ENCODE results near the gene MUC2. TPM values are rescaled to one million over a fixed set of nuclear protein-coding genes. Genes with fewer than 3 reads are reported as not detected.
A peak's percentile ranks its signal among the peaks of the same experiment; 100 is the strongest.

MUC2 gene
- total and polyA plus RNA-seq, 2 of the 13 experiments (the other 11 are each of a cell fraction or from before 2014, with no cell fraction given): not detected

DNA sequence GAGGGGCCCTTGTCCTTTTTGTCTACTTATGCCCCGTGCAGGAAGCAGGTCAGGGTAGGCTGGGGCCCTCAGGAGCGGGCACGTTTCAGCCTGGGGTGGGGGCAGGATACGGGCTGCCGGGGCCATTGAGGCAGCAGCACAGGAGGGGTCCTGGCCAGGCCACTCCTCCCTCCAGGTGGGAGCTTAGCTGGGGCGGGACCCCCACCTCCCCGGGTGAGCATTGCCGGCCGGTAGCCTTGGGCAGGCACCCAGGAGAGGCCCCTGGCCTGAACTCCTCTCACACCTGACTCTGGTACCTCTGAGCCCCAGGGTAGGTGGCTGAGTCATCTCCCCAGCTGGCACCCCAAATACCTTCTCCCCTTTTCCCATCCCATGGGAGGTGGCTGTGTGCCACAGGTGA is 33.2 kb upstream of the MUC2 start:
- Histone ChIP-seq H2AFZ (ENCODE audit: low read length) (no peak overlapping the region), H3K36me3 (replicated peaks in 1 of 2; ENCODE audit: control insufficient read depth in 1 of 2, insufficient read depth in 2 of 2, low read length in 2 of 2) (no peaks in the 10 kb centered on the region), H3K9ac (ENCODE audit: insufficient read depth, low read depth, low read length) (no peak overlapping the region), H3K4me2 (ENCODE audit: low read depth, low read length) (no peak overlapping the region), H3K27ac (ENCODE audit: extremely low read length, insufficient read depth, low read length) (no peak overlapping the region), H3K27me3 (ENCODE audit: control insufficient read depth in 1 of 2, insufficient read depth in 2 of 2, low read length in 2 of 2) (peaks cover 16 to 84% of the 10 kb centered on the region in 2 experiments; a peak in 4 of 5 replicates), H3K4me1 (ENCODE audit: insufficient read depth, low read length) (peaks cover 9% of the 10 kb centered on the region), H3K9me3 (ENCODE audit: low read length) (no peaks in the 10 kb centered on the region), H3K79me2 (ENCODE audit: insufficient read depth, low read length) (no peaks in the 10 kb centered on the region), H4K20me1 (ENCODE audit: insufficient read depth, low read length) (no peaks in the 10 kb centered on the region), H3K4me3 (replicated peaks in 1 of 3; ENCODE audit: insufficient read depth in 1 of 3, low read depth in 2 of 3, low read length in 3 of 3) (no peak overlapping the region)
- ChIA-PET CTCF (ENCODE audit: low intra/inter-chr PET ratio, low total read pairs) (no interaction called here), POLR2A (no interaction called here)
- no CpG with 5 or more reads among the region's 9 CpGs for WGBS (ENCODE audit: low lambda C conversion rate)
- no TSS peak for BruUV-seq (replicated peaks)
- TF ChIP-seq, protein P1, sequence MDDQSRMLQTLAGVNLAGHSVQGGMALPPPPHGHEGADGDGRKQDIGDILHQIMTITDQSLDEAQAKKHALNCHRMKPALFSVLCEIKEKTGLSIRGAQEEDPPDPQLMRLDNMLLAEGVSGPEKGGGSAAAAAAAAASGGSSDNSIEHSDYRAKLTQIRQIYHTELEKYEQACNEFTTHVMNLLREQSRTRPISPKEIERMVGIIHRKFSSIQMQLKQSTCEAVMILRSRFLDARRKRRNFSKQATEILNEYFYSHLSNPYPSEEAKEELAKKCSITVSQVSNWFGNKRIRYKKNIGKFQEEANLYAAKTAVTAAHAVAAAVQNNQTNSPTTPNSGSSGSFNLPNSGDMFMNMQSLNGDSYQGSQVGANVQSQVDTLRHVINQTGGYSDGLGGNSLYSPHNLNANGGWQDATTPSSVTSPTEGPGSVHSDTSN (CRISPR knock-in tag; IDR thresholded peaks at IDR 0.05; ENCODE audit: borderline replicate concordance): no peak
- TF ChIP-seq, protein P2, sequence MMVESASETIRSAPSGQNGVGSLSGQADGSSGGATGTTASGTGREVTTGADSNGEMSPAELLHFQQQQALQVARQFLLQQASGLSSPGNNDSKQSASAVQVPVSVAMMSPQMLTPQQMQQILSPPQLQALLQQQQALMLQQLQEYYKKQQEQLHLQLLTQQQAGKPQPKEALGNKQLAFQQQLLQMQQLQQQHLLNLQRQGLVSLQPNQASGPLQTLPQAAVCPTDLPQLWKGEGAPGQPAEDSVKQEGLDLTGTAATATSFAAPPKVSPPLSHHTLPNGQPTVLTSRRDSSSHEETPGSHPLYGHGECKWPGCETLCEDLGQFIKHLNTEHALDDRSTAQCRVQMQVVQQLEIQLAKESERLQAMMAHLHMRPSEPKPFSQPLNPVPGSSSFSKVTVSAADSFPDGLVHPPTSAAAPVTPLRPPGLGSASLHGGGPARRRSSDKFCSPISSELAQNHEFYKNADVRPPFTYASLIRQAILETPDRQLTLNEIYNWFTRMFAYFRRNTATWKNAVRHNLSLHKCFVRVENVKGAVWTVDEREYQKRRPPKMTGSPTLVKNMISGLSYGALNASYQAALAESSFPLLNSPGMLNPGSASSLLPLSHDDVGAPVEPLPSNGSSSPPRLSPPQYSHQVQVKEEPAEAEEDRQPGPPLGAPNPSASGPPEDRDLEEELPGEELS (CRISPR knock-in tag; IDR thresholded peaks at IDR 0.05): no peak
- in situ Hi-C loops (cut with HindIII; ENCODE audit: extremely low pct_ligation_motif_present, low pct_unique_long_range_greater_than_20kb) (no loop called here), intact Hi-C loops (cut with micrococcal nuclease; ENCODE audit: unreplicated experiment) (no loop called here)
- DNase-seq (ENCODE audit: low spot score) (no peak), ATAC-seq (peak; percentile 7; the same call in 2 of the 3 replicates), FAIRE-seq (no peak)

DNA sequence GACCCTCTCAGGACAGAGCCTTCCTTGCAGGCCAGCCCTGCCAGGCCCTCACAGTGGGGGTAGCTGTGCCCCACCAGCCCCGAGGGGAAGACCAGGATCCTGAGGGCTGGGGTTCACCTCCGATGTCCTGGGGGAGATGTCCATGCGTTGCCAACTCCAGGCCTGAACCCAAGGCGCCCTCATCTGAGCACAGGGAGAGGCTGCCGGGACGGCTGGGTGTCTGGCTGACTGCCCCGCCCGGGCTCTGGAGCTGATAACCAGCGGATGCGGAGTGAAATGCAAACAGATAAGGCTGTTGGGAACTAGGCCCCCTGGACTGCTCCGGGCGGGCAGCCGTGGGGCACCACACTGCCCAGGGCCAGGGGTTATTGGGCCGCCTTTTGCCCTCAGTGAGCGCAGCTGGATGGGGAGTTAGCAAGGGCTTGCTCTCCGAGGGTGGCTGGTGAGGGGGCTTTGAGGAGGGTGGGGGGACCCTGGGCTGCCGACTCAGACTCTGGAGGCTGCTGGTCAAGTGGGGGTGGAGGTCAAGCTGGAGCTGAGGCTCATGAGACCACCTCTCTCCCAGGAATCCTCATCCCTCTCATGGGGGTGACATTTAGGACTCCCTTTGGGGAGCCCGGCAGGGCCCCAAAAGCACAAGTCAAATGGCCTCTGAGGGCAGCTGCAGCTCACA is 32.6 kb upstream of the MUC2 start:
- DNase-seq (ENCODE audit: low spot score): peak; percentile 35
- TF ChIP-seq NKX3-1 (CRISPR knock-in tag; IDR thresholded peaks at IDR 0.05) (no peak), ZNF713 (CRISPR knock-in tag; IDR thresholded peaks at IDR 0.05) (no peak), CHD2 (IDR thresholded peaks at IDR 0.05; ENCODE audit: low read depth, low read length) (no peak), ZBTB3 (CRISPR knock-in tag; IDR thresholded peaks at IDR 0.05; ENCODE audit: borderline replicate concordance, low read depth) (no peak), XRCC5 (optimal IDR thresholded peaks at IDR 0.05; ENCODE audit: low read length) (no peak), ZNF720 (CRISPR knock-in tag; IDR thresholded peaks at IDR 0.05) (no peak), STAG1 (CRISPR knock-in tag; IDR thresholded peaks at IDR 0.05) (peak; percentile 61), ELF4 (CRISPR knock-in tag; IDR thresholded peaks at IDR 0.05; ENCODE audit: borderline replicate concordance) (no peak), ZNF589 (CRISPR knock-in tag; conservative IDR thresholded peaks at IDR 0.05) (no peak)
- TF ChIP-seq, protein P3, sequence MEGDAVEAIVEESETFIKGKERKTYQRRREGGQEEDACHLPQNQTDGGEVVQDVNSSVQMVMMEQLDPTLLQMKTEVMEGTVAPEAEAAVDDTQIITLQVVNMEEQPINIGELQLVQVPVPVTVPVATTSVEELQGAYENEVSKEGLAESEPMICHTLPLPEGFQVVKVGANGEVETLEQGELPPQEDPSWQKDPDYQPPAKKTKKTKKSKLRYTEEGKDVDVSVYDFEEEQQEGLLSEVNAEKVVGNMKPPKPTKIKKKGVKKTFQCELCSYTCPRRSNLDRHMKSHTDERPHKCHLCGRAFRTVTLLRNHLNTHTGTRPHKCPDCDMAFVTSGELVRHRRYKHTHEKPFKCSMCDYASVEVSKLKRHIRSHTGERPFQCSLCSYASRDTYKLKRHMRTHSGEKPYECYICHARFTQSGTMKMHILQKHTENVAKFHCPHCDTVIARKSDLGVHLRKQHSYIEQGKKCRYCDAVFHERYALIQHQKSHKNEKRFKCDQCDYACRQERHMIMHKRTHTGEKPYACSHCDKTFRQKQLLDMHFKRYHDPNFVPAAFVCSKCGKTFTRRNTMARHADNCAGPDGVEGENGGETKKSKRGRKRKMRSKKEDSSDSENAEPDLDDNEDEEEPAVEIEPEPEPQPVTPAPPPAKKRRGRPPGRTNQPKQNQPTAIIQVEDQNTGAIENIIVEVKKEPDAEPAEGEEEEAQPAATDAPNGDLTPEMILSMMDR (CRISPR knock-in tag; IDR thresholded peaks at IDR 0.05): peak; percentile 64

More for the DNA sequence above, 32.6 kb upstream of the MUC2 start:
- no peaks in the 10 kb centered on the region for H3K36me3 ChIP-seq (replicated peaks in 1 of 2; ENCODE audit: control insufficient read depth in 1 of 2, insufficient read depth in 2 of 2, low read length in 2 of 2)
- H3K79me2 ChIP-seq (ENCODE audit: insufficient read depth, low read length): no peaks in the 10 kb centered on the region
- no peak overlapping the region; a peak in 1 of 6 replicates for H3K4me3 ChIP-seq (replicated peaks in 1 of 3; ENCODE audit: insufficient read depth in 1 of 3, low read depth in 2 of 3, low read length in 3 of 3)
- ATAC-seq (peak; percentile 73), FAIRE-seq (no peak)
- peaks cover 9% of the 10 kb centered on the region for H3K4me1 ChIP-seq (ENCODE audit: insufficient read depth, low read length)
- ChIA-PET CTCF (ENCODE audit: low intra/inter-chr PET ratio, low total read pairs) (no interaction called here), POLR2A (no interaction called here)
- no peak overlapping the region for H2AFZ ChIP-seq (ENCODE audit: low read length)
- no peaks in the 10 kb centered on the region for H4K20me1 ChIP-seq (ENCODE audit: insufficient read depth, low read length)
- no TSS peak for BruUV-seq (replicated peaks)
- no peak overlapping the region for H3K4me2 ChIP-seq (ENCODE audit: low read depth, low read length)
- H3K27ac ChIP-seq (ENCODE audit: extremely low read length, insufficient read depth, low read length): no peak overlapping the region
- no CpG with 5 or more reads among the region's 18 CpGs for WGBS (ENCODE audit: low lambda C conversion rate)
- no peak overlapping the region for H3K9ac ChIP-seq (ENCODE audit: insufficient read depth, low read depth, low read length)
- H3K27me3 ChIP-seq (ENCODE audit: control insufficient read depth in 1 of 2, insufficient read depth in 2 of 2, low read length in 2 of 2): peaks cover 11 to 82% of the 10 kb centered on the region in 2 experiments; a peak in 4 of 5 replicates
- H3K9me3 ChIP-seq (ENCODE audit: low read length): no peaks in the 10 kb centered on the region
- intact Hi-C loops (cut with micrococcal nuclease; ENCODE audit: unreplicated experiment): no loop called here
- in situ Hi-C loops (cut with HindIII; ENCODE audit: extremely low pct_ligation_motif_present, low pct_unique_long_range_greater_than_20kb): no loop called here

All from HepG2 (cell line).